ENCODE results near the gene RAB7B.

DNA sequence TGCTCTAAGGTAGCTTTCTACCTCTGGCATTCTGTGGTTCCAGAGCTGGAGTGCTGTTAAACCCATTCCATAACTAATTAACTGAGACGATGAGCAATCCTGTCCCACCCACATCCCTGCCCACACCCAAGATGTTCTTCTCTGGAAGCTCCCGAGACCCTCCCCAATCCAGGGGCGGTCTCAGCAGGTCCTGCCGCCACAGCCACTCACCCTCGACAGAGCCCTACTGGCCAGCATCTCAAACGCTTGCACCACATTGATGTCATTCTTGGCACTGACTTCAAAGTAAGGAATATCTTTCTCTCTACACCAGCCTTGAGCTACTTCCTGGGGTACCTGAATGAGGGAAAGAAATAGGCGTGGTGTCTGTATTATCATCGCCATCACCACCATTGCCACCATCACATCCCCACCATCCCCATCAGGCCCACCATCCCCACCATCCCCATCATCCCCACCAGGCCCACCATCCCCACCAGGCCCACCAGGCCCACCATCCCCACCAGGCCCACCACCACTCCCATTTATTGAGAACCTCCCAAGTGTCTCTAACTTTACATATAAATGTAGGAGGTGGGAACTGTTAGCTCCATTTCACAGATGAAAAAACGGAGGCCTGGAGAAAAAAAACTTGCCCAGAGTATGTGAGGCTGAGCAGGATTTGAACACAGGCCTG is 17.7 kb downstream of the RAB7B start:
- TF ChIP-seq, protein P1, sequence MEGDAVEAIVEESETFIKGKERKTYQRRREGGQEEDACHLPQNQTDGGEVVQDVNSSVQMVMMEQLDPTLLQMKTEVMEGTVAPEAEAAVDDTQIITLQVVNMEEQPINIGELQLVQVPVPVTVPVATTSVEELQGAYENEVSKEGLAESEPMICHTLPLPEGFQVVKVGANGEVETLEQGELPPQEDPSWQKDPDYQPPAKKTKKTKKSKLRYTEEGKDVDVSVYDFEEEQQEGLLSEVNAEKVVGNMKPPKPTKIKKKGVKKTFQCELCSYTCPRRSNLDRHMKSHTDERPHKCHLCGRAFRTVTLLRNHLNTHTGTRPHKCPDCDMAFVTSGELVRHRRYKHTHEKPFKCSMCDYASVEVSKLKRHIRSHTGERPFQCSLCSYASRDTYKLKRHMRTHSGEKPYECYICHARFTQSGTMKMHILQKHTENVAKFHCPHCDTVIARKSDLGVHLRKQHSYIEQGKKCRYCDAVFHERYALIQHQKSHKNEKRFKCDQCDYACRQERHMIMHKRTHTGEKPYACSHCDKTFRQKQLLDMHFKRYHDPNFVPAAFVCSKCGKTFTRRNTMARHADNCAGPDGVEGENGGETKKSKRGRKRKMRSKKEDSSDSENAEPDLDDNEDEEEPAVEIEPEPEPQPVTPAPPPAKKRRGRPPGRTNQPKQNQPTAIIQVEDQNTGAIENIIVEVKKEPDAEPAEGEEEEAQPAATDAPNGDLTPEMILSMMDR (IDR thresholded peaks at IDR 0.05; ENCODE audit: low read depth, low read length, poor library complexity, severe bottlenecking) = no peak
- TF ChIP-seq EZH2phosphoT487 (IDR thresholded peaks at IDR 0.05; ENCODE audit: borderline replicate concordance, low read length) = no peak
